ENCODE data around the gene GDPD3. TPM values are rescaled to one million over a fixed set of nuclear protein-coding genes. Genes with fewer than 3 reads are reported as not detected.

Gene GDPD3
- total and polyA plus RNA-seq, 2 donors from 2014 or later, result 3.6 to 17.7 TPM

DNA sequence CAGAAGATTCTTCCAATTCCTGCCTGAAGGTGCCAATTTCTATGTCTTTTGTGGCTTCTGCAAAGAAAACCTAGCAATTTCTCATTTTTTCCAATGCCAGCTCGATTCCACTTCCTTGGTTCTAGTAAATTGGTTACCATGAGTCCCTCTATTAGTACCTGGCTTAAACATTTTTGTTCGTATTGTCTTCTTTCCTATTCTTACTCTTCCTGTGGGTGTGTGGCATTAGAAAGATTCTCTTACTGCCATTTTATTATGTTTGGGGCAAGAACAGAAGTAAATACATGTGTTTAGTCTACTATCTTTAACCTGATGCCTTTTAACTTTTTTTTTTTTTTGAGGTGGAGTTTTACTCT is 30.0 kb upstream of the GDPD3 start:
- Histone ChIP-seq H3K9ac (ENCODE audit: low read length in 3 of 3) (no peak overlapping the region), H3K27me3 (ENCODE audit: control insufficient read depth, insufficient read depth, low read length) (no peaks in the 10 kb centered on the region), H3K9me3 (ENCODE audit: control insufficient read depth in 2 of 3, insufficient read depth in 1 of 3, low read length in 3 of 3) (no peaks in the 10 kb centered on the region), H3K36me3 (ENCODE audit: control insufficient read depth in 2 of 3, insufficient read depth in 3 of 3, low read length in 3 of 3) (no peaks in the 10 kb centered on the region), H3K4me1 (ENCODE audit: control insufficient read depth in 2 of 3, insufficient read depth in 2 of 3, low read depth in 1 of 3, low read length in 3 of 3) (no peaks in the 10 kb centered on the region), H3K27ac (ENCODE audit: low read depth in 2 of 2, low read length in 2 of 2) (no peak overlapping the region), H3K4me3 (ENCODE audit: low read length in 3 of 3) (no peak overlapping the region)
- intact Hi-C loops (cut with DNase I), result no loop called here
- DNase-seq, result no peak
- FAIRE-seq, result no peak
- TF ChIP-seq, protein P1, sequence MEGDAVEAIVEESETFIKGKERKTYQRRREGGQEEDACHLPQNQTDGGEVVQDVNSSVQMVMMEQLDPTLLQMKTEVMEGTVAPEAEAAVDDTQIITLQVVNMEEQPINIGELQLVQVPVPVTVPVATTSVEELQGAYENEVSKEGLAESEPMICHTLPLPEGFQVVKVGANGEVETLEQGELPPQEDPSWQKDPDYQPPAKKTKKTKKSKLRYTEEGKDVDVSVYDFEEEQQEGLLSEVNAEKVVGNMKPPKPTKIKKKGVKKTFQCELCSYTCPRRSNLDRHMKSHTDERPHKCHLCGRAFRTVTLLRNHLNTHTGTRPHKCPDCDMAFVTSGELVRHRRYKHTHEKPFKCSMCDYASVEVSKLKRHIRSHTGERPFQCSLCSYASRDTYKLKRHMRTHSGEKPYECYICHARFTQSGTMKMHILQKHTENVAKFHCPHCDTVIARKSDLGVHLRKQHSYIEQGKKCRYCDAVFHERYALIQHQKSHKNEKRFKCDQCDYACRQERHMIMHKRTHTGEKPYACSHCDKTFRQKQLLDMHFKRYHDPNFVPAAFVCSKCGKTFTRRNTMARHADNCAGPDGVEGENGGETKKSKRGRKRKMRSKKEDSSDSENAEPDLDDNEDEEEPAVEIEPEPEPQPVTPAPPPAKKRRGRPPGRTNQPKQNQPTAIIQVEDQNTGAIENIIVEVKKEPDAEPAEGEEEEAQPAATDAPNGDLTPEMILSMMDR (IDR thresholded peaks at IDR 0.05; ENCODE audit: borderline replicate concordance, extremely low read depth, insufficient read depth), result no peak

GRCh38 chr16:30142672-30143346 is 29.5 kb upstream of the GDPD3 start:
- no peaks in the 10 kb centered on the region for H3K36me3 ChIP-seq (ENCODE audit: control insufficient read depth in 2 of 3, insufficient read depth in 3 of 3, low read length in 3 of 3)
- TF ChIP-seq, protein P1 (IDR thresholded peaks at IDR 0.05; ENCODE audit: borderline replicate concordance, extremely low read depth, insufficient read depth), result no peak
- intact Hi-C loops (cut with DNase I), result no loop called here
- DNase-seq (no peak), FAIRE-seq (no peak)
- H3K27me3 ChIP-seq (ENCODE audit: control insufficient read depth, insufficient read depth, low read length), result no peaks in the 10 kb centered on the region
- no peak overlapping the region for H3K9ac ChIP-seq (ENCODE audit: low read length in 3 of 3)
- H3K4me1 ChIP-seq (ENCODE audit: control insufficient read depth in 2 of 3, insufficient read depth in 2 of 3, low read depth in 1 of 3, low read length in 3 of 3), result no peaks in the 10 kb centered on the region
- no peaks in the 10 kb centered on the region for H3K9me3 ChIP-seq (ENCODE audit: control insufficient read depth in 2 of 3, insufficient read depth in 1 of 3, low read length in 3 of 3)
- H3K4me3 ChIP-seq (ENCODE audit: low read length in 3 of 3), result no peak overlapping the region
- H3K27ac ChIP-seq (ENCODE audit: low read depth in 2 of 2, low read length in 2 of 2), result no peak overlapping the region

- intact Hi-C loops (cut with DNase I), result no loop called here
- no peaks in the 10 kb centered on the region for H3K4me1 ChIP-seq (ENCODE audit: control insufficient read depth in 2 of 3, insufficient read depth in 2 of 3, low read depth in 1 of 3, low read length in 3 of 3)
- FAIRE-seq, result no peak
- no peaks in the 10 kb centered on the region for H3K9me3 ChIP-seq (ENCODE audit: control insufficient read depth in 2 of 3, insufficient read depth in 1 of 3, low read length in 3 of 3)
- H3K9ac ChIP-seq (ENCODE audit: low read length in 3 of 3), result no peak overlapping the region
- TF ChIP-seq, protein P1 (IDR thresholded peaks at IDR 0.05; ENCODE audit: borderline replicate concordance, extremely low read depth, insufficient read depth), result no peak
- no peak for DNase-seq
- no peaks in the 10 kb centered on the region for H3K36me3 ChIP-seq (ENCODE audit: control insufficient read depth in 2 of 3, insufficient read depth in 3 of 3, low read length in 3 of 3)
- no peak overlapping the region for H3K27ac ChIP-seq (ENCODE audit: low read depth in 2 of 2, low read length in 2 of 2)
- H3K27me3 ChIP-seq (ENCODE audit: control insufficient read depth, insufficient read depth, low read length), result no peaks in the 10 kb centered on the region
- no peak overlapping the region for H3K4me3 ChIP-seq (ENCODE audit: low read length in 3 of 3)
These were observed 28.4 kb upstream of the GDPD3 start for GRCh38 chr16:30141750-30142149.

All from kidney (tissue), 14 donors.